Muscle of leg (tissue), 11 donors: ENCODE results near the gene CDK14. TPM values are rescaled to one million over a fixed set of nuclear protein-coding genes. Genes with fewer than 3 reads are reported as not detected.

Source experiments
- DNase-seq: peaks from one replicate; pipeline ENCODE4 v3.0.0; 2013
- H3K27ac ChIP-seq: one replicate; pipeline ENCODE4 v1.5.1; 2013; ENCODE audit warnings: mild to moderate bottlenecking, low read length, control low read depth
- H3K27me3 ChIP-seq: one replicate; pipeline ENCODE4 v1.6.1; 2013; ENCODE audit warnings: low read length; ENCODE audit not compliant: control insufficient read depth, insufficient read depth
- H3K36me3 ChIP-seq: one replicate; pipeline ENCODE4 v1.6.1; 2013; ENCODE audit warnings: low read length; ENCODE audit not compliant: control insufficient read depth, insufficient read depth
- H3K4me1 ChIP-seq: one replicate; pipeline ENCODE4 v1.6.1; 2013; ENCODE audit warnings: low read length; ENCODE audit not compliant: control insufficient read depth, insufficient read depth
- H3K4me3 ChIP-seq: one replicate; pipeline ENCODE4 v1.5.1; 2013; ENCODE audit warnings: low read length, control low read depth
- H3K9me3 ChIP-seq: replicated peaks from 2 replicates; pipeline ENCODE4 v1.6.1; 2013; ENCODE audit warnings: low read depth, low read length; ENCODE audit not compliant: control insufficient read depth
- WGBS: methylation state at CpG from one replicate; pipeline ENCODE4 v1.1.5; 2013; ENCODE audit warnings: missing lambda C conversion rate; ENCODE audit not compliant: insufficient coverage; 5-methylcytosine and 5-hydroxymethylcytosine counted together
- polyA plus RNA-seq, 8 donors: library from polyadenylated mRNA; unstranded; fragments of 120-200 nt; gene quantifications; one replicate each; pipeline versions ENCODE4 v1.2.1 to v1.2.3, GENCODE V29; 2013; ENCODE audit warnings: inconsistent platforms in 1 of 8, low replicate concordance in 1 of 8; ENCODE audit not compliant: insufficient read length in 8 of 8, insufficient read depth in 1 of 8
- total RNA-seq: library from RNA; stranded (reverse); fragments of 120-200 nt; gene quantifications from one replicate; pipeline ENCODE4 v1.2.4, GENCODE V29; 2013

Gene CDK14
- total and polyA plus RNA-seq, 9 donors: 14.9 to 36.7 (median 21.3) TPM

GRCh38 chr7:90889210-90889609 is 293.1 kb downstream of the CDK14 start:
- H3K27ac ChIP-seq: no peak overlapping the region
- H3K4me3 ChIP-seq: no peak overlapping the region
- WGBS: 73% methylated on average over 1 of the region's 2 CpGs
- peak; percentile 11 for DNase-seq
- no peaks in the 10 kb centered on the region for H3K27me3 ChIP-seq
- no peaks in the 10 kb centered on the region for H3K4me1 ChIP-seq
- no peaks in the 10 kb centered on the region for H3K9me3 ChIP-seq
- no peaks in the 10 kb centered on the region for H3K36me3 ChIP-seq

GRCh38 chr7:90889644-90890043 is 293.5 kb downstream of the CDK14 start:
- Histone ChIP-seq H3K27me3 (no peaks in the 10 kb centered on the region), H3K4me1 (no peaks in the 10 kb centered on the region), H3K36me3 (no peaks in the 10 kb centered on the region), H3K9me3 (no peaks in the 10 kb centered on the region), H3K27ac (no peak overlapping the region), H3K4me3 (no peak overlapping the region)
- DNase-seq: no peak
- WGBS: no CpG with 5 or more reads among the region's 1 CpG

- H3K9me3 ChIP-seq: no peaks in the 10 kb centered on the region
- no CpG with 5 or more reads among the region's 1 CpG for WGBS
- no peaks in the 10 kb centered on the region for H3K4me1 ChIP-seq
- no peaks in the 10 kb centered on the region for H3K27me3 ChIP-seq
- no peak for DNase-seq
- H3K4me3 ChIP-seq: no peak overlapping the region
- no peak overlapping the region for H3K27ac ChIP-seq
- H3K36me3 ChIP-seq: no peaks in the 10 kb centered on the region
Measured at GRCh38 chr7:90891529-90891928, 295.4 kb downstream of the CDK14 start.

GRCh38 chr7:90892213-90892612 is 296.1 kb downstream of the CDK14 start:
- Histone ChIP-seq H3K4me1 (no peaks in the 10 kb centered on the region), H3K27me3 (no peaks in the 10 kb centered on the region), H3K36me3 (no peaks in the 10 kb centered on the region), H3K9me3 (no peaks in the 10 kb centered on the region), H3K27ac (no peak overlapping the region), H3K4me3 (no peak overlapping the region)
- DNase-seq: no peak
- no CpG with 5 or more reads among the region's 2 CpGs for WGBS

- no CpG with 5 or more reads among the region's 3 CpGs for WGBS
Measured at GRCh38 chr7:90894122-90894521, 298.0 kb downstream of the CDK14 start.

GRCh38 chr7:90896458-90896857 is 300.3 kb downstream of the CDK14 start:
- no peaks in the 10 kb centered on the region for H3K4me1 ChIP-seq
- H3K36me3 ChIP-seq: no peaks in the 10 kb centered on the region
- no peak overlapping the region for H3K27ac ChIP-seq
- no CpG with 5 or more reads among the region's 1 CpG for WGBS
- H3K4me3 ChIP-seq: no peak overlapping the region
- H3K9me3 ChIP-seq: no peaks in the 10 kb centered on the region
- no peaks in the 10 kb centered on the region for H3K27me3 ChIP-seq
- no peak for DNase-seq

More at GRCh38 chr7:90894122-90894521, 298.0 kb downstream of the CDK14 start:
- no peaks in the 10 kb centered on the region for H3K36me3 ChIP-seq
- no peak overlapping the region for H3K4me3 ChIP-seq
- no peaks in the 10 kb centered on the region for H3K4me1 ChIP-seq
- H3K27me3 ChIP-seq: no peaks in the 10 kb centered on the region
- H3K27ac ChIP-seq: no peak overlapping the region
- no peak for DNase-seq
- H3K9me3 ChIP-seq: no peaks in the 10 kb centered on the region

GRCh38 chr7:90897961-90898469 is 301.9 kb downstream of the CDK14 start:
- no peak for DNase-seq
- Histone ChIP-seq H3K9me3 (no peaks in the 10 kb centered on the region), H3K4me3 (no peak overlapping the region), H3K4me1 (no peaks in the 10 kb centered on the region), H3K27ac (no peak overlapping the region), H3K36me3 (no peaks in the 10 kb centered on the region), H3K27me3 (no peaks in the 10 kb centered on the region)

GRCh38 chr7:90900628-90901356 is 304.7 kb downstream of the CDK14 start:
- H3K4me1 ChIP-seq: no peaks in the 10 kb centered on the region
- no peak overlapping the region for H3K27ac ChIP-seq
- no peaks in the 10 kb centered on the region for H3K9me3 ChIP-seq
- no peaks in the 10 kb centered on the region for H3K36me3 ChIP-seq
- DNase-seq: no peak
- no peaks in the 10 kb centered on the region for H3K27me3 ChIP-seq
- no peak overlapping the region for H3K4me3 ChIP-seq
- WGBS: no CpG with 5 or more reads among the region's 4 CpGs

- Histone ChIP-seq H3K27me3 (no peaks in the 10 kb centered on the region), H3K27ac (no peak overlapping the region), H3K36me3 (no peaks in the 10 kb centered on the region), H3K4me3 (no peak overlapping the region), H3K9me3 (no peaks in the 10 kb centered on the region), H3K4me1 (no peaks in the 10 kb centered on the region)
- DNase-seq: peak; percentile 66
- 24% methylated on average over 2 of the region's 3 CpGs for WGBS
Measured at GRCh38 chr7:90903841-90904240, 307.7 kb downstream of the CDK14 start.

- H3K27ac ChIP-seq: no peak overlapping the region
Measured at GRCh38 chr7:90910136-90910535, 314.0 kb downstream of the CDK14 start.

More at GRCh38 chr7:90910136-90910535, 314.0 kb downstream of the CDK14 start:
- H3K27me3 ChIP-seq: no peaks in the 10 kb centered on the region
- H3K9me3 ChIP-seq: no peaks in the 10 kb centered on the region
- DNase-seq: no peak
- H3K4me3 ChIP-seq: no peak overlapping the region
- no peaks in the 10 kb centered on the region for H3K36me3 ChIP-seq
- H3K4me1 ChIP-seq: no peaks in the 10 kb centered on the region
- no CpG with 5 or more reads among the region's 4 CpGs for WGBS
